Measurements from ENCODE around the gene HOXC12. TPM values are rescaled to one million over a fixed set of nuclear protein-coding genes. Genes with fewer than 3 reads are reported as not detected.
A peak's percentile ranks its signal among the peaks of the same experiment; 100 is the strongest.

The HOXC12 gene
- total RNA-seq, 1 donor from 2014 or later: not detected

DNA sequence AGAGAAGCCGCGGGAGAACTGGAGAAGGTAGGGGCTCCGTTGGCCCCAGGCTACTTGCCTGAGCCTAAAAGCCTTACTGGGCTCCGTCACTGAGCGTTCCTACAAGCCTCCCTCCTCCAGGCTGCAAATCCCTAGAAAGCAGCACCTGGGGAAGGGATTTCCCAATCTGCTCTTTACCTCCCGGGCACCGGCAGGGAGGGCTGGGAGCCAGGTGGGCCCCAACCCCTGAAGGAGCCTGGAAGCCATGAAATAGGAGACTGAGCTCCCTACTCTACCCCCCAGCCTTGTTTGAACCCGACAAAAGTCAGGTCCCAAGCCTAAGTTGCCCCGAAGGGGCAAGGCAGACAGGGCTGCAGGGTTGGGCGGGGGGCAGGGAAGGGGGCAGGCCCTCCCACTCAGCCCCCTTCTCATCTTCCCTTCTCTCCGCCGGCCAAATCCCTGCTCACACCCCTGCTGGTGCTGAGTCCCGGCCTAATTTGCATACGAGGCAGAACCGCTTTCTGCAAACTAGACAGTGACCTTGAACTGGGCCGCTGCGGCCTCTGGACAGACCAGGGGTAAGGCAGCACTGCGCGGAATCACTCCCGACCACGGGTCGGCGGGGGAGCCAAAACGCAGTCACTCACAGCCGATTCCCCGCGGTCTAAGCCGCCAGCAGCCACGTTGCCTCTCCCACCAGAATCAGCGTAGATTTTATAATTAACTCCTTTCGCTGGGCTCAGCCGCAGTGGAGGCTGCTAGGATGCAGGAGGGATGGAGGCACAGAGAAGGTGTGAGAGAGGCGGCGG is 3.7 kb upstream of the HOXC12 start:
- Histone ChIP-seq H3K27me3 (ENCODE audit: control insufficient read depth in 3 of 3, insufficient read depth in 3 of 3, low read length in 3 of 3) (peaks cover 66 to 90% (median 74%) of the 10 kb centered on the region in 3 donors), H3K9ac (ENCODE audit: low read depth in 1 of 3, low read length in 3 of 3) (no peak overlapping the region), H3K27ac (ENCODE audit: low read depth, low read length) (no peak overlapping the region), H3K9me3 (ENCODE audit: control insufficient read depth in 3 of 3, low read length in 3 of 3) (no peaks in the 10 kb centered on the region), H3K4me3 (ENCODE audit: low read length in 3 of 3) (no peak overlapping the region), H3K36me3 (ENCODE audit: control insufficient read depth in 3 of 3, insufficient read depth in 3 of 3, low read length in 3 of 3) (no peaks in the 10 kb centered on the region), H3K4me1 (ENCODE audit: control insufficient read depth in 3 of 3, insufficient read depth in 3 of 3, low read length in 3 of 3) (peaks cover 0 to 3% (median 3%) of the 10 kb centered on the region in 3 donors)

DNA sequence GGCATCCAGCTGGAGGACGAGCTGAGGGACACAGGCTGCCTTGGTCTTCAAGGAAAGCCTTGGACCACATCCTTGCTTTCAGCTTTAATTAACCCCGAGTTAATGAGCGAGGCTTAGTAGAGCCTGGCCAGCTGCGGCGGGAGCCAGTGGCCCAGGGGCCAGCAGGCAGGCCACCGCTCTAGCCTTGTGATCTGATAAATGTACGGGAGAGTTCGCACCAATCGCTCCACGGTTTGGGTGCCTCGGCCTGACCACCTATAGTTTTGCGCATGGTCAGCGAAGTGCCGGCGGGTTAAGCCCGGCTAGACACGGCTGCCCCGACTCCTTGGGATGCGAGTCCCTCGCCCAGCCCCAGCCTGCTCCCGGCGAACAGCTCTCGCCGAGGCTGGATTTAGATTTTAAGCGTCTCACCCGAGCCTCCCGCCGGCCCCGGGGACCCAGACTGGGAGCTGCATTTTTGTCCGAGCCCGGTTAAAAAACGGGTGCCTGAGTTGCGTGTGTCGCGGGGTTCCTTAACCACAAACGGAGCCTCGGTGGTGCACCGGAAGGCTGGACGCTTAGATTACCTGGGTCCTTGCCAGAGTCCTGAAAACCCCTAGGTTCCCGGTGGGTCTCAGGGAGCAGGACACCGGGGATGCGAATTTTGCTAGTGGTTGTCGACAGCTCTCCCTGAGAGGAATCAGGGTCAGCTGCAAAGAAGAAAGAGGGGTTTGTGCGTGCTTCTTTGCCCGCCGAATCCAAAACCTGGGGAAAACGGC is 2.9 kb upstream of the HOXC12 start:
- peaks cover 0 to 3% (median 3%) of the 10 kb centered on the region in 3 donors for H3K4me1 ChIP-seq (ENCODE audit: control insufficient read depth in 3 of 3, insufficient read depth in 3 of 3, low read length in 3 of 3)
- no peak overlapping the region for H3K9ac ChIP-seq (ENCODE audit: low read depth in 1 of 3, low read length in 3 of 3)
- H3K9me3 ChIP-seq (ENCODE audit: control insufficient read depth in 3 of 3, low read length in 3 of 3): no peaks in the 10 kb centered on the region
- H3K36me3 ChIP-seq (ENCODE audit: control insufficient read depth in 3 of 3, insufficient read depth in 3 of 3, low read length in 3 of 3): no peaks in the 10 kb centered on the region
- H3K27ac ChIP-seq (ENCODE audit: low read depth, low read length): no peak overlapping the region
- peaks cover 72 to 92% (median 76%) of the 10 kb centered on the region in 3 donors for H3K27me3 ChIP-seq (ENCODE audit: control insufficient read depth in 3 of 3, insufficient read depth in 3 of 3, low read length in 3 of 3)
- H3K4me3 ChIP-seq (ENCODE audit: low read length in 3 of 3): no peak overlapping the region

DNA sequence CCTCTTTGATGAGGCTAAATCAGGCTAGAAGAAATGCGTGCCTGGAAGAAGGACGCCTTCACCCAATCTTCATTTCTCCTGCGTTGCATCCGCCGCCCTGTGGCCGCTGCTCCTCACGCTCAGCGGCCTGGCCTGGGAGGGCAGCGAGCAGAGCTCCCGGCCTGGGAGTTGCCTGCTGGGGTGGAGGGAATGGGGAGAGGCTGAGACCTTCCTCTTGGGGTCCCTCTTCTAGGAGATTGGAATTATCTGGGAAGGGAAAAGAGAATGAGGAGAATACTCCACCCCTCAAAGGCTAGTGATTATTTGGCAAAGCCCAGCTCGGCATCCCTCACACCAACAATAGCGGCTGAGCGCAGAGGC is 2.4 kb upstream of the HOXC12 start:
- H3K4me3 ChIP-seq (ENCODE audit: low read length in 3 of 3): no peak overlapping the region
- no peak overlapping the region for H3K9ac ChIP-seq (ENCODE audit: low read depth in 1 of 3, low read length in 3 of 3)
- peaks cover 78 to 94% (median 78%) of the 10 kb centered on the region in 3 donors for H3K27me3 ChIP-seq (ENCODE audit: control insufficient read depth in 3 of 3, insufficient read depth in 3 of 3, low read length in 3 of 3)
- H3K4me1 ChIP-seq (ENCODE audit: control insufficient read depth in 3 of 3, insufficient read depth in 3 of 3, low read length in 3 of 3): peaks cover 0 to 3% (median 3%) of the 10 kb centered on the region in 3 donors
- H3K27ac ChIP-seq (ENCODE audit: low read depth, low read length): no peak overlapping the region
- no peaks in the 10 kb centered on the region for H3K36me3 ChIP-seq (ENCODE audit: control insufficient read depth in 3 of 3, insufficient read depth in 3 of 3, low read length in 3 of 3)
- H3K9me3 ChIP-seq (ENCODE audit: control insufficient read depth in 3 of 3, low read length in 3 of 3): no peaks in the 10 kb centered on the region

DNA sequence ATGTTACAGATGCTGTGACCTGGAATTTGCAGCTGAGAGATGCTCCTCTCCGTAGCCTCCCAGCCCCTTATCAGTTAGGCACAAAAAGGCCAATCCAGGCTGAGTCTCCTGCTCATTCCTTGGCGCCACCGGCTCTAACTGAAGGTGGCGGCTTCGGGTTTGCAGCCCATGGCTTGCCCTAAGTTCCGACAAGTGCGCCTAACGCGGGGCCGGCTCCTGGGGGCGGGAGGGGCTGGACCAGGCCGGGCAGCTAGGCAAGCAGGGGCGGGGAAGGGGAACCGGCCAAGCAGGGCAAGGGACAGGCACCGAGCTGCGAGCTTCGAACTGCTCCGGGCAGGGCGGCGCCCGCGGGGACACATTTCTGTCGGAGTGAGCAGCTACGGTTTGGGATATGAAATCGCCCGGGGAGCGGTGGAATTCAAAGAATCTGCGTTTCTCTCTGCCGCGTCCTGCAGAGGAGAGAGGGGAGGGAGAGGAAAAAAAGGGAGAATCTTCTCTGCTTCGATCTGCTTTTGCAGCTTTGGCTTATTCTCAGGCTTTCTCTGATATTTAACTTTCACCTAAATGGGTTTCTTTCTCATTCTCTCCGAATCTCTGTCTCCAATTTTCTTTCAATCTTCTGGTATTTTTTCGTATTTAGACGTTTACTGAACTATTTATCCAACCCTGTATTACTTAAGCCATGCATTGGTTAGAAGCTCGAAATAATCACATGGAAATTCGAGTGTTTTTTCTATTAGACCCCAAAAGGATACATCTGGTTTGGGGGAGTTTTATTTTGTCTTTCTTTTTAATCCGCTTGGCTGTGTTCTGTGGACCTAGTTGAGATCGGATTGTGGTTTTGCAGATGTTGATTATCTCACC is 1.6 kb upstream of the HOXC12 start:
- peaks cover 86 to 96% (median 86%) of the 10 kb centered on the region in 3 donors for H3K27me3 ChIP-seq (ENCODE audit: control insufficient read depth in 3 of 3, insufficient read depth in 3 of 3, low read length in 3 of 3)
- H3K9ac ChIP-seq (ENCODE audit: low read depth in 1 of 3, low read length in 3 of 3): no peak overlapping the region
- H3K4me3 ChIP-seq (ENCODE audit: low read length in 3 of 3): no peak overlapping the region
- H3K27ac ChIP-seq (ENCODE audit: low read depth, low read length): no peak overlapping the region
- no peaks in the 10 kb centered on the region for H3K9me3 ChIP-seq (ENCODE audit: control insufficient read depth in 3 of 3, low read length in 3 of 3)
- peaks cover 0 to 3% (median 3%) of the 10 kb centered on the region in 3 donors for H3K4me1 ChIP-seq (ENCODE audit: control insufficient read depth in 3 of 3, insufficient read depth in 3 of 3, low read length in 3 of 3)
- H3K36me3 ChIP-seq (ENCODE audit: control insufficient read depth in 3 of 3, insufficient read depth in 3 of 3, low read length in 3 of 3): no peaks in the 10 kb centered on the region

DNA sequence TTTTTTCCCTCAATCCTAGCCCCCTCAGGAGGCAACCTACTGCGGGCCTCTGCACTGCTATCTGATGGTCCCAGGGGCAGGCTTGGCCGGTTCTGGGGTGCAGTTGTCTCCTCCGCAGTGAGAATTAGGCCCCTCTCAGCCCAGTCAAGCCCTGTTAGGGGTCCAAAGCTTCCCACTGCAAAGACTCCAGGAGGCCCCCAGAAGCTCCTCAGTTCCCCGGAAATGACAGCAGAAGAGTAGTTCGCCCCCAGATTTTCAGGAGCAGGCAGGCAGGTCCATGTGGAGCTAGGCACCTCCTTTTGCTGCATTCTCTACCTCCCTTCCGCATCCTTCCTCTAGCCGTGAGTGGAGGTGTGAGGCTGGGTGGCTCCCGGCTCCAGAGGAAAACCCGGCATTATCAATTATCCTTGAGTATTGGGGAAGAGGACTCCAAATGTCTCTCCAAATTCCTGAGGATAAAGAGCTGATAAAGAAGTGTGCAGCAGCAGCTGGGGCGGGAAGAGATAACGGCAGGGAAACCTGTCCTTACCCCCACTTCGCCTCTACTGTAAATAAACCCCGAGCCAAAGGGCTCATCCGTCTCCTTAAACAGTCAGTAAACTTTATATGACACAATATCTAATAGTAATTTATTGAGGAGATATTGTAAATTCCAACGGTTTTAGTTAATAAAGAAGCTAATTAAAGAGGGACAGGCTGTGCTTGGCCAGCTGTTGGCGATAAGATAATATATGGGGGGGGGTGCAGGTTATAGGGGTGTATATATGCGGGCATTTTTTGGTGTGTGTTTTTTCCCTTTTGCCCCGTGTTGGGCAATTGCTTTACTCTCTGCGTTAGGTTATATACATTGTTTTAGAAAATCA is 641 bp upstream of the HOXC12 start:
- H3K27ac ChIP-seq (ENCODE audit: low read depth, low read length): no peak overlapping the region
- no peak overlapping the region for H3K9ac ChIP-seq (ENCODE audit: low read depth in 1 of 3, low read length in 3 of 3)
- H3K4me1 ChIP-seq (ENCODE audit: control insufficient read depth in 3 of 3, insufficient read depth in 3 of 3, low read length in 3 of 3): peaks cover 0 to 3% (median 3%) of the 10 kb centered on the region in 3 donors
- no peak overlapping the region for H3K4me3 ChIP-seq (ENCODE audit: low read length in 3 of 3)
- H3K36me3 ChIP-seq (ENCODE audit: control insufficient read depth in 3 of 3, insufficient read depth in 3 of 3, low read length in 3 of 3): no peaks in the 10 kb centered on the region
- H3K9me3 ChIP-seq (ENCODE audit: control insufficient read depth in 3 of 3, low read length in 3 of 3): no peaks in the 10 kb centered on the region
- H3K27me3 ChIP-seq (ENCODE audit: control insufficient read depth in 3 of 3, insufficient read depth in 3 of 3, low read length in 3 of 3): peaks cover 86 to 97% (median 93%) of the 10 kb centered on the region in 3 donors

DNA sequence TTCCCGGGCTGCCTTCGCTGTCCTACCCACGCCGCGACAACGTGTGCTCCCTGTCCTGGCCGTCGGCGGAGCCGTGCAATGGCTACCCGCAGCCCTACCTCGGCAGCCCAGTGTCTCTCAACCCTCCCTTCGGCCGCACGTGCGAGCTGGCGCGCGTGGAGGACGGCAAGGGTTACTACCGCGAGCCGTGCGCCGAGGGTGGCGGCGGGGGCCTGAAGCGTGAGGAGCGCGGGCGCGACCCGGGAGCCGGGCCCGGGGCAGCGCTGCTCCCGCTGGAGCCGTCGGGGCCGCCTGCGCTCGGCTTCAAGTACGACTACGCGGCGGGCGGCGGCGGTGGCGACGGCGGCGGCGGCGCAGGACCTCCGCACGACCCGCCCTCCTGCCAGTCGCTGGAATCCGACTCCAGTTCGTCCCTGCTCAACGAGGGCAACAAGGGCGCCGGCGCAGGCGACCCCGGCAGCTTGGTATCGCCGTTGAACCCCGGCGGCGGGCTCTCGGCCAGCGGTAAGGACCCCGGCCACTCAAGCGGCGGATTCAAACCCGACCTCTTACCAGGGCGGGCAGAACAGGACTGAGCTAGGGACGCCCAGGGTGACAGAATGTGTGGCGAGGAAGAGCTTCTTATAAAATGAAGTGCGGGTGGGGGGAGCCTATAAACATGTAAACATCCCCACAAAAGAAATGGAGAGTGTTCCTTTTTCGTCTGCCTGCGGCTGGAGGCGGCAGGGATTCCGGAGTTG is 503 bp downstream of the HOXC12 start:
- no peak overlapping the region for H3K27ac ChIP-seq (ENCODE audit: low read depth, low read length)
- H3K9me3 ChIP-seq (ENCODE audit: control insufficient read depth in 3 of 3, low read length in 3 of 3): no peaks in the 10 kb centered on the region
- peak overlapping the region in 2 of 3 donors; percentile 29 to 45 for H3K4me3 ChIP-seq (ENCODE audit: low read length in 3 of 3)
- peaks cover 87 to 97% (median 93%) of the 10 kb centered on the region in 3 donors for H3K27me3 ChIP-seq (ENCODE audit: control insufficient read depth in 3 of 3, insufficient read depth in 3 of 3, low read length in 3 of 3)
- peaks cover 0 to 3% (median 3%) of the 10 kb centered on the region in 3 donors for H3K4me1 ChIP-seq (ENCODE audit: control insufficient read depth in 3 of 3, insufficient read depth in 3 of 3, low read length in 3 of 3)
- H3K9ac ChIP-seq (ENCODE audit: low read depth in 1 of 3, low read length in 3 of 3): peak overlapping the region in 1 of 3 donors; percentile 45
- no peaks in the 10 kb centered on the region for H3K36me3 ChIP-seq (ENCODE audit: control insufficient read depth in 3 of 3, insufficient read depth in 3 of 3, low read length in 3 of 3)

DNA sequence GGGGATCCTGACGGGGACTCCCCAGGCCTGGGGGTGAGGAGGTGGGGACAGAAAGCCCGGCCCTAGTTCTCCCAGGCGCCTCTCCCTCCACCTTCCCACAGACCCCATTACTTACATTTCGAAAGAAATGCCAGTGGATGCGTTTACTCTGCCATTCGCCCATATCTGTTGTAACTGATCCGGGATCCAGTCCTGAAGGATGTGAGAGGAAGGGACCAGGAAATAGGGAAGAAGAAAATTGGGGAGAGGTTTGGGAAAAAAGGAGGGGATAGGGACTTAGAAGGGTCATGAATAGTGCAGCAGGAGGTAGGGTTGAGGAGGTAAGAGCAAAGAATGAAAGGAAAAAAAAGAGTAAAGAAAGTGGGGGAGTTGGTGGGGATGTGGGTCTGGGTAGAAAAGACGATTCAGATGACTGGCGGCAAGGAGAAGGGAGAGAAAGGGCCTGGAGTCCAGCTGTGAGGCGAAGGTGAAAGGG is 1.1 kb downstream of the HOXC12 start:
- no peak overlapping the region for H3K4me3 ChIP-seq (ENCODE audit: low read length in 3 of 3)
- H3K27ac ChIP-seq (ENCODE audit: low read depth, low read length): no peak overlapping the region
- H3K36me3 ChIP-seq (ENCODE audit: control insufficient read depth in 3 of 3, insufficient read depth in 3 of 3, low read length in 3 of 3): no peaks in the 10 kb centered on the region
- H3K27me3 ChIP-seq (ENCODE audit: control insufficient read depth in 3 of 3, insufficient read depth in 3 of 3, low read length in 3 of 3): peaks cover 87 to 97% (median 93%) of the 10 kb centered on the region in 3 donors
- no peak overlapping the region for H3K9ac ChIP-seq (ENCODE audit: low read depth in 1 of 3, low read length in 3 of 3)
- H3K4me1 ChIP-seq (ENCODE audit: control insufficient read depth in 3 of 3, insufficient read depth in 3 of 3, low read length in 3 of 3): peaks cover 0 to 3% (median 3%) of the 10 kb centered on the region in 3 donors
- H3K9me3 ChIP-seq (ENCODE audit: control insufficient read depth in 3 of 3, low read length in 3 of 3): no peaks in the 10 kb centered on the region

DNA sequence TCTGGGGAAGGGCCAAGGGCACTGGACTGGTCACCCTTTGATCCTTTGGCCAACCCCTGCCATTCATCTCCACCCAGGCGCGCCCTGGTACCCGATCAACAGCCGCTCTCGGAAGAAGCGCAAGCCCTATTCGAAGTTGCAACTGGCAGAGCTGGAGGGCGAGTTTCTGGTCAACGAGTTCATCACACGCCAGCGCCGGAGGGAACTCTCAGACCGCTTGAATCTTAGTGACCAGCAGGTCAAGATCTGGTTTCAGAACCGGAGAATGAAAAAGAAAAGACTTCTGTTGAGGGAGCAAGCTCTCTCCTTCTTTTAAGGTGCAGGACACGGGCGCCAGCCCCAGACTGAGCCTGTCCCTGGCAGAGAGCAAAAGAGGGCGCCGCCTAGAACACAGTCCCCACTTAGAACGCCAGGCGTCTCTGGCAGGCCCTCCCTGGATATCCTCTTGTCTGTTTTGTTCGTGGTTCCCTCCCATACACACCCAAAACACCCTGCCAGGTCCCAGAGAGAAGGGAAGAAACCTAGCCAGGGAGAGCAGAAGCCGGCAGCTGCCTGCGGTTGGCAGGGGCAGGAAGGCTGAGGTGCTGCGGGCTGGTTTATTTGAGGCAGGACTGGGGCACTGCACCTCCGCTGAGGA is 1.7 kb downstream of the HOXC12 start:
- Histone ChIP-seq H3K4me3 (ENCODE audit: low read length in 3 of 3) (no peak overlapping the region), H3K27ac (ENCODE audit: low read depth, low read length) (no peak overlapping the region), H3K36me3 (ENCODE audit: control insufficient read depth in 3 of 3, insufficient read depth in 3 of 3, low read length in 3 of 3) (no peaks in the 10 kb centered on the region), H3K27me3 (ENCODE audit: control insufficient read depth in 3 of 3, insufficient read depth in 3 of 3, low read length in 3 of 3) (peaks cover 88 to 97% (median 93%) of the 10 kb centered on the region in 3 donors), H3K9ac (ENCODE audit: low read depth in 1 of 3, low read length in 3 of 3) (no peak overlapping the region), H3K4me1 (ENCODE audit: control insufficient read depth in 3 of 3, insufficient read depth in 3 of 3, low read length in 3 of 3) (peaks cover 0 to 8% (median 3%) of the 10 kb centered on the region in 3 donors), H3K9me3 (ENCODE audit: control insufficient read depth in 3 of 3, low read length in 3 of 3) (no peaks in the 10 kb centered on the region)
